IgD-negative memory B cell (primary cell): ENCODE measurements around the gene COL20A1. TPM values are rescaled to one million over a fixed set of nuclear protein-coding genes. Genes with fewer than 3 reads are reported as not detected.

Experiments
- H3K27ac Mint-ChIP-seq, 3 donors: one replicate each; pipeline ENCODE4 v1.8.0; 2020 to 2022; ENCODE audit warnings: mild to moderate bottlenecking in 3 of 3, mixed read lengths in 3 of 3, moderate library complexity in 1 of 3
- H3K27me3 Mint-ChIP-seq: one replicate; pipeline ENCODE4 v1.8.0; 2021; ENCODE audit warnings: mixed read lengths
- H3K36me3 Mint-ChIP-seq: one replicate; pipeline ENCODE4 v1.8.0; 2020; ENCODE audit warnings: mild to moderate bottlenecking, mixed read lengths
- H3K4me1 Mint-ChIP-seq, 3 donors: one replicate each; pipeline ENCODE4 v1.8.0; 2020 to 2022; ENCODE audit warnings: mixed read lengths in 3 of 3, mild to moderate bottlenecking in 1 of 3
- H3K4me3 Mint-ChIP-seq, 4 donors: one replicate each; pipeline ENCODE4 v1.8.0; 2020 to 2022; ENCODE audit warnings: mild to moderate bottlenecking in 4 of 4, mixed read lengths in 4 of 4, moderate library complexity in 3 of 4
- H3K9me3 Mint-ChIP-seq, 3 donors: one replicate each; pipeline ENCODE4 v1.8.0; 2020 to 2021; ENCODE audit warnings: mixed read lengths in 3 of 3, mild to moderate bottlenecking in 1 of 3
- polyA plus RNA-seq: library from polyadenylated mRNA; unstranded; fragments of 300-500 nt; fragmentation: Illumina TruSeq; gene quantifications from one replicate; pipeline ENCODE4 v1.2.3, GENCODE V29; 2021

The COL20A1 gene
- polyA plus RNA-seq, 1 donor from 2014 or later: not detected

GRCh38 chr20:63280371-63280770, 12.6 kb upstream of the COL20A1 start:
- H3K9me3 Mint-ChIP-seq: no peaks in the 10 kb centered on the region
- peaks cover 0 to under 1% (median 0%) of the 10 kb centered on the region in 3 donors for H3K4me1 Mint-ChIP-seq
- peak overlapping the region in 1 of 3 donors; percentile 35 for H3K27ac Mint-ChIP-seq
- H3K36me3 Mint-ChIP-seq: no peaks in the 10 kb centered on the region
- H3K27me3 Mint-ChIP-seq: no peaks in the 10 kb centered on the region
- peak overlapping the region in 1 of 4 donors; percentile 39 for H3K4me3 Mint-ChIP-seq

GRCh38 chr20:63280929-63281545, 11.9 kb upstream of the COL20A1 start:
- no peaks in the 10 kb centered on the region for H3K36me3 Mint-ChIP-seq
- no peak overlapping the region for H3K27ac Mint-ChIP-seq
- no peak overlapping the region for H3K4me3 Mint-ChIP-seq
- no peaks in the 10 kb centered on the region for H3K27me3 Mint-ChIP-seq
- H3K4me1 Mint-ChIP-seq: no peaks in the 10 kb centered on the region
- no peaks in the 10 kb centered on the region for H3K9me3 Mint-ChIP-seq

DNA sequence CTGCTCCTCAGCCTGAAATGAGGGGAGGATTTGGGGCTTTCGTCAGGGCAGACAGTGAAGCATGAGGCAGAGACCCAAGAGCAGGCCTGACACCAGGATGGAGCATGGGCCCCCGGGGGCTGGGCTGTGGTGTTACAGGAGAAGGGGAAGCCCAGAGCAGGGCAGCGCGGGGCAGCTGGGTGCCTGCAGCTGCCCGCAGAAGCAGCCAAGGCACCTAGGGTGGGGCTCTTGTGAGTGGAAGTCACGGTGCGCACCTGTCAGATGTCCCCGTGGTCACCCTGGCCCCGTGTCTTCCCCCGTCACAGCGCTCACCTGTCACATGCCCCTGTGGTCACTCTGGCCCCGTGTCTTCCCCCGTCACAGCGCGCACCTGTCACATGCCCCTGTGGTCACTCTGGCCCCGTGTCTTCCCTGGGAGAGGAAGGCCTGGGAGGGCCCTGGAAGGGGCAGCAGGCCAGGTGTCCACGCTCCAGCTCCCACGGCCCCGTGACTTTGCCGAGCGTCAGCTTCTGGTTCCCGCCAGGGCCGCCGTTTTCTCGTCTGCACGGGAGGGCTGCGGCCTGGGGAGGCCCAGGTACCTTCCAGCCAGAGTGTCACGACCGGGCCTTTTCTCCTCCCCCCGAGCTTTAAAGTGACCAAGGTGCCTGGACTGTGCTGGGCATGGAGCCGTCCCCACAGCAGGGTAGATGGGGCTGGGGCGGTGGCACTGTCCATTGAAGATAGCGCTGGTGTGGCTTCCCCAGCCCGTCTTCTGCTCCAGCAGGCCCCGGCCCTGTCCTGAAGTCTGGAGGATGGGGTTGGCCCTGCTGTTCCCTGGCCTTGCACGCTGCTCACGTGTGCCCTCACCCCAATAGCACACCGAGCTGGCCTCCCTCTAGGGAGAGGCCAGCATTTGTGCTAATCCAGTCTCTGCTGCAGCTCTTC, 11.0 kb upstream of the COL20A1 start:
- H3K4me1 Mint-ChIP-seq: no peaks in the 10 kb centered on the region
- H3K27ac Mint-ChIP-seq: no peak overlapping the region
- H3K9me3 Mint-ChIP-seq: no peaks in the 10 kb centered on the region

DNA sequence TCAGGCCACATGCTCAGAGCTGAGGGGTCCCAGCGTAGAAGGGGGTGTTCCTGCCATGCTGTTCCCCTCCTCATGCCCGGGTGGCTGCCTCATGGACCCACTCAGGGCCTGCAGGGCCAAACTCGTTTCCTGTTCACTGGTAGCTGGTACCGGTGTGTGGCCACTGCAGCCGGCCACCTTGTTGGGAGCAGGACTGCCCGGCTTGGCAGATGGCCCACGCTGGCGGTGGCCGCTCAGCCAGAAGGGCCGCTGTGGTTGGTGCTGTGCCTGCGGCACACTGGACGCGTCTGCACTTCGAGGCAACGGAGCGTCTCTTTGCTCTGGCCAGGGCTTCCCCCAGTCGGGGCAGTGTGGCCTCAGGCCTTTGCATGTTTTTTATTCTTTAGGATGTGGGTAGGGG, 10.0 kb upstream of the COL20A1 start:
- H3K9me3 Mint-ChIP-seq: no peaks in the 10 kb centered on the region
- H3K4me3 Mint-ChIP-seq: no peak overlapping the region
- H3K4me1 Mint-ChIP-seq: no peaks in the 10 kb centered on the region
- H3K36me3 Mint-ChIP-seq: no peaks in the 10 kb centered on the region
- H3K27me3 Mint-ChIP-seq: no peaks in the 10 kb centered on the region
- H3K27ac Mint-ChIP-seq: no peak overlapping the region

More for the DNA sequence above, 11.0 kb upstream of the COL20A1 start:
- H3K27me3 Mint-ChIP-seq: no peaks in the 10 kb centered on the region
- H3K36me3 Mint-ChIP-seq: no peaks in the 10 kb centered on the region
- H3K4me3 Mint-ChIP-seq: no peak overlapping the region

DNA sequence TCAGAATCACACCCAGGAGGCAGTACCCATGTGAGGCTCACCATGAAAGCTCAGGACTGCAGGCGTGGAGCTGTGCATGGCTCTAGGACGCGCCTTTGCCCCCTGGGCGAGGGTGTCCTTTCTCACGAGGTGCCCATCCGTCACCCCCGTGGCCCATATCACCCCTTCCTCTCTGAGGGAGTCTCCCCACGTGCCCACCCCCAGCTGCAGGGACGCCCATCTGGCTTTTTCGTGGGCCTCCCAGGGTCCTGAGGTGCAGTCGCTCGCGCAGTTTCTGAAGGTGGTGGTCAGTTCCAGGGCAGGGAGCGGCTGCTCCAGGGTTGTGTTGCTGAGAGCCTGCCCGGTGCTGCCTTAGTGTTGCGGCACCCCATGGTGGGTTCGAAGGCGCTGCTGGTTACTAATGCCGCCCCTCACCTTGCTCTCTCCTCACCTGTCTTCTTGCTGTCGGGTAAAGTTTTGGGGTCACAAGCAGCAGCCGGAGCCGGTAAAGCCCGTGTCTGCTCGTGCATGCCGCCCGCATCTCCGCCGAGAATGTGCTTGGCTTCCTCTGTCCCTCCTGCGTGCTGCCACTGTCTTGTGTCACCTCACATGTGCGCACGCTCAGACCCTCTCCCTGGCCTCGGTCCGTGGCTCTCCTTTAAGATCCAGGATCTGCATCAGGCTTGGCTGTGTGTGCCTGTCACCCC, 9.4 kb upstream of the COL20A1 start:
- Mint-ChIP-seq H3K27ac (no peak overlapping the region), H3K9me3 (no peaks in the 10 kb centered on the region), H3K27me3 (no peaks in the 10 kb centered on the region), H3K36me3 (no peaks in the 10 kb centered on the region), H3K4me1 (no peaks in the 10 kb centered on the region), H3K4me3 (peak overlapping the region in 2 of 4 donors; percentile 2 to 8)

- Mint-ChIP-seq H3K4me1 (no peaks in the 10 kb centered on the region), H3K4me3 (peak overlapping the region; percentile 2 to 67 (median 46)), H3K27me3 (no peaks in the 10 kb centered on the region), H3K27ac (no peak overlapping the region), H3K36me3 (no peaks in the 10 kb centered on the region), H3K9me3 (no peaks in the 10 kb centered on the region)
These were observed 8.9 kb upstream of the COL20A1 start for GRCh38 chr20:63284083-63284440.

DNA sequence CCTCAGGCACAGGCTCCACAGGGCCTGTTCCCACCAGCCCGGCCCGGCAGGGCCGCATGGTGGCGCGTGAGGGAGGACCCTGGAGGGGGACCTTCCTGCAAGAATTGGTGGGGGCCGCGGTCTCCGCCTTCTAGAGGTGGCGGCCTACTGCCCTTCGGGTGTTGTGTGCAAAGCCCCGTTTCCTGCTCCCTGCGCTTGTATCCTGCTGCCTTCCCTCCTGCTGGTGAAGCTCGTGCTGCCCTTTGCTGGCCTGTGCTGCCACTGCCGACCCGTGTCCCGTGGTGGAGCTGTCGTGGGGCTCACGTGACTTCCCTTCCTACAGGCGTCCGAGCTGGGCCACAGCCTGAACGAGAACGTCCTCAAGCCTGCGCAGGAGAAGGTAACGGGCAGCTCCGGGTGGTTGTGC, 8.4 kb upstream of the COL20A1 start:
- H3K27ac Mint-ChIP-seq: no peak overlapping the region
- no peaks in the 10 kb centered on the region for H3K9me3 Mint-ChIP-seq
- no peaks in the 10 kb centered on the region for H3K4me1 Mint-ChIP-seq
- peak overlapping the region in 3 of 4 donors; percentile 41 to 63 (median 53) for H3K4me3 Mint-ChIP-seq
- no peaks in the 10 kb centered on the region for H3K27me3 Mint-ChIP-seq
- H3K36me3 Mint-ChIP-seq: no peaks in the 10 kb centered on the region

DNA sequence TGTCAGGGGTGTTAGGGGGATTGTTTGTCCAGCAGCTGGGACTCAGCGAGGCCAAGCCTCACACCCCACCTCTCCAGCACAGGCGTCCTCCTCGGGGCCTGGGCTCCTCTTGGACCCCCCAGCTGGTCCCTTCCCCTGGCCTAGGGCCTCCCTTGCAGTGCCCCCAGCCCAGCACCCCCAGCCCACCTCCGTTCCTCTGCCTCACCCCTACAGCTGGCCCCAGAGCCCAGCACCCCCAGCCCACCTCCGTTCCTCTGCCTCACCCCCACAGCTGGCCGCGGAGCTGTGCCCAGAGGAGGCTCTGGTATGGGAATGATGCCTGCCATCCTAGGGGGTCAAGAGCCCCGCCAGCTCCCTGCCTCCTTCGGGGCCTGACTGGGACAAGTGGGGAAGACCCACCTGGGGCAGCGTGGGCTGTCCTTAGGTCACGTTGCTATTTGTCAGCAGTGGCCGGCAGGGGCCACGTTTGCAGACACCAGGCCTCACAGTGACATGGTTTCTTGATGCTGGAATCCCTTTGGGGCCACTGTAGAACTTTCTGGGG, 7.9 kb upstream of the COL20A1 start:
- H3K4me1 Mint-ChIP-seq: no peaks in the 10 kb centered on the region
- no peaks in the 10 kb centered on the region for H3K9me3 Mint-ChIP-seq
- H3K27me3 Mint-ChIP-seq: no peaks in the 10 kb centered on the region
- H3K4me3 Mint-ChIP-seq: peak overlapping the region in 1 of 4 donors; percentile 53
- no peak overlapping the region for H3K27ac Mint-ChIP-seq
- H3K36me3 Mint-ChIP-seq: no peaks in the 10 kb centered on the region

- Mint-ChIP-seq H3K27me3 (no peaks in the 10 kb centered on the region), H3K4me1 (no peaks in the 10 kb centered on the region), H3K4me3 (no peak overlapping the region), H3K9me3 (no peaks in the 10 kb centered on the region), H3K36me3 (no peaks in the 10 kb centered on the region), H3K27ac (no peak overlapping the region)
These were observed 7.1 kb upstream of the COL20A1 start for GRCh38 chr20:63285636-63286615.

- peaks cover 0 to 2% (median 0%) of the 10 kb centered on the region in 3 donors for H3K4me1 Mint-ChIP-seq
- no peaks in the 10 kb centered on the region for H3K27me3 Mint-ChIP-seq
- no peaks in the 10 kb centered on the region for H3K9me3 Mint-ChIP-seq
- no peak overlapping the region for H3K27ac Mint-ChIP-seq
- no peak overlapping the region for H3K4me3 Mint-ChIP-seq
- H3K36me3 Mint-ChIP-seq: no peaks in the 10 kb centered on the region
These were observed 5.9 kb upstream of the COL20A1 start for GRCh38 chr20:63286781-63287696.

DNA sequence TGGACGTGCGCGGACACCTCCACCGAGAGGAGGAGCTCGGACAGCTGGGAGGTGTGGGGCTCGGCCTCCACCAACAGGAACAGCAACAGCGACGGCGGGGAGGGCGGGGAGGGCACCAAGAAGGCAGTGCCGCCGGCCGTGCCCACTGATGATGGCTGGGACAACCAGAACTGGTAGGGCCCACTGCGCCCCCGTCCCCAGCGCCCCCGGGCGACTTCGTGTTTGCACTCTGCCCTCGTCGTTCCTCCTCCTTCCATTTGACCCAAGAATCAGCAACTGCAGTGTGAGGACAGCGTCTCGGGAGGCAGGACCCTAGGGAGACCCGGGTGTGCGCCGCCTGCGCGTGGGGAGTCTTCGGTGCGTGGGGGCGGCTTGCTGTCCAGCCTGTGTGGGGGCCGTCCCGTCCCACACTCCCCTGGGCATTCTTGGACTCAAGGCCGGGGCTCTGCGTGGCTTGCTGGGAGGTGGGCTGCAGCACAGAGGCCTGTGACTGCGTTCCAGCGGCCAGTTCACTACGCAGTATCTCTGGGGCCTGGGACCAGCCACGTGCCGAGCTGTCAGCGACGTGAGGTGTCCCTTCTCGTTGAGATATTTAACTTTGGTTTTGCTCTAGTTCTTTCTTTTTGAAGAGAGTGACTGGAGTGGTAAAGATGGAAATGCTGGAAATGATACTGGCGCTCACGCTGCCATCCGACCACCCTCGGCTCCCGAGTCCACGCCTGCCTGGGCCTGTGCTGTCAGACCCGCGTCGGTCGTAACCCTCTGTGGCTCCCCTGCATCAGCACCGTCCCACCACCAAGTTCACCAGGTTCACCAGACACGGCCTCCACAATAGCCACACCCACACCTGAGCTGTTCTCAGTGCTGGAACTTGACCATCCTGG, 5.0 kb upstream of the COL20A1 start:
- Mint-ChIP-seq H3K36me3 (no peaks in the 10 kb centered on the region), H3K27me3 (no peaks in the 10 kb centered on the region), H3K9me3 (no peaks in the 10 kb centered on the region), H3K27ac (no peak overlapping the region), H3K4me3 (no peak overlapping the region), H3K4me1 (peaks cover 0 to 3% (median 0%) of the 10 kb centered on the region in 3 donors)

DNA sequence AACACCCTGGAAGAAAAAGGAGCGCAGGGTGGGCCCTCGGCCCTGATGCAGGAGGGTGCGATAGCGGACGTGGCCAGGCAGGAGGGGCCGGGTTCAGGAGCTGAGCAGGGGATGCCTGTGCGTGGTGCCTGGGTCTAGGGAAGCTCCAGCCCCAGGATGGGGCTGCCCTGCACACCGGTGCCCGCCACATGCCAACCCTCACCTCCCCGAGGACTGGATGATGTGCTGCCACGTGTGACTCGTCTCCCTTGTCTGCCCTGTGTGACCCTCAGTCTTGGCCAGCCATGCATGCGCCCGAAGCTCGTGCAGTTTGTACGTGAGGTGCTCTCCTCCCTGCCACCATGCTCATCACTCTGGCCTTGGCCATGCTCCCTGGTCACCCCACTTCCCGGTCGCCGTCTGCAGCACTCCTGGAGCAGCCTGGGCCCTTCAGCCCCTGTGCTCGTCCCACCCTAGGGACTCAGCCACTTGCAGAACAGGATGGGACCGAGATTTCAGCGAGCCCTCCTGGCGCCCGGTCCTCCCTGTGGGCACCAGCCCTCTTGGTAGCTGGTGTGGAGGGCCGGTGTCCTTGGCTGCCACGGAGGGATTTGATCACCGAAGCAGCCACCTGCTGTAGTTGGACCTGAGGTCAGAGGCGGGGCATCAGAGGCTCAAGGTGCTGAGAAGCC, 4.3 kb upstream of the COL20A1 start:
- Mint-ChIP-seq H3K27me3 (no peaks in the 10 kb centered on the region), H3K4me1 (peaks cover 0 to 3% (median 0%) of the 10 kb centered on the region in 3 donors), H3K27ac (no peak overlapping the region), H3K36me3 (no peaks in the 10 kb centered on the region), H3K9me3 (no peaks in the 10 kb centered on the region), H3K4me3 (no peak overlapping the region)
